GM19035 (cell line): ENCODE data around the gene MLXIPL.
"Not testable (repeated sequence)": the region's sequence is repeated elsewhere in the genome, so short reads cannot be mapped to it uniquely, and the experiment has no call there.

Experiments
- ATAC-seq: cut with Tn5 transposase; IDR thresholded peaks from one replicate; pipeline ENCODE4 v1.9.1; 2021; ENCODE audit not compliant: unreplicated experiment

Gene MLXIPL

GRCh38 chr7:73555411-73555982, 68.8 kb downstream of the MLXIPL start:
- ATAC-seq: no peak

- ATAC-seq: not testable (repeated sequence)
Observed at GRCh38 chr7:73550093-73550492, 74.2 kb downstream of the MLXIPL start.

- ATAC-seq: no peak
Observed at GRCh38 chr7:73549176-73549575, 75.1 kb downstream of the MLXIPL start.

DNA sequence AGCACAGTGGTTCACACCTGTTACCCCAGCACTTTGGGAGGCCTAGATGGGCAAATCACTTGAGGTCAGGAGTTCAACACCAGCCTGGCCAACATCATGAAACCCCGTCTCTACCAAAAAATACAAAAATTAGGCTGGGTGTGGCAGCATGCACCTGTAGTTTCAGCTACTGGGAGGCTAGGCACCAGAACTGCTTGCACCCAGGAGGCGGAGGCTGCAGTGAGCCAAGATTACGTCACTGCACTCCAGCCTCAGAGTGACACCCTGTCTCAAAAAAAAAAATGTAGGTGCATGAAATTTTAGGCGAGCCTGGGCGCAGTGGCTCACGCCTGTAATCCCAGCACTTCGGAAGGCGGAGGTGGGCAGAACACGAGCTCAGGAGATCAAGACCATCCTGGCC, 76.5 kb downstream of the MLXIPL start:
- no peak for ATAC-seq

- no peak for ATAC-seq
Observed at GRCh38 chr7:73544678-73545077, 79.6 kb downstream of the MLXIPL start.
